Measurements from ENCODE around the gene SLCO1B1. TPM values are rescaled to one million over a fixed set of nuclear protein-coding genes. Genes with fewer than 3 reads are reported as not detected.
"Not testable (repeated sequence)": the region's sequence is repeated elsewhere in the genome, so short reads cannot be mapped to it uniquely, and the experiment has no call there.

SLCO1B1 gene, protein sequence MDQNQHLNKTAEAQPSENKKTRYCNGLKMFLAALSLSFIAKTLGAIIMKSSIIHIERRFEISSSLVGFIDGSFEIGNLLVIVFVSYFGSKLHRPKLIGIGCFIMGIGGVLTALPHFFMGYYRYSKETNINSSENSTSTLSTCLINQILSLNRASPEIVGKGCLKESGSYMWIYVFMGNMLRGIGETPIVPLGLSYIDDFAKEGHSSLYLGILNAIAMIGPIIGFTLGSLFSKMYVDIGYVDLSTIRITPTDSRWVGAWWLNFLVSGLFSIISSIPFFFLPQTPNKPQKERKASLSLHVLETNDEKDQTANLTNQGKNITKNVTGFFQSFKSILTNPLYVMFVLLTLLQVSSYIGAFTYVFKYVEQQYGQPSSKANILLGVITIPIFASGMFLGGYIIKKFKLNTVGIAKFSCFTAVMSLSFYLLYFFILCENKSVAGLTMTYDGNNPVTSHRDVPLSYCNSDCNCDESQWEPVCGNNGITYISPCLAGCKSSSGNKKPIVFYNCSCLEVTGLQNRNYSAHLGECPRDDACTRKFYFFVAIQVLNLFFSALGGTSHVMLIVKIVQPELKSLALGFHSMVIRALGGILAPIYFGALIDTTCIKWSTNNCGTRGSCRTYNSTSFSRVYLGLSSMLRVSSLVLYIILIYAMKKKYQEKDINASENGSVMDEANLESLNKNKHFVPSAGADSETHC
- not detected in 2 replicates for total RNA-seq

DNA sequence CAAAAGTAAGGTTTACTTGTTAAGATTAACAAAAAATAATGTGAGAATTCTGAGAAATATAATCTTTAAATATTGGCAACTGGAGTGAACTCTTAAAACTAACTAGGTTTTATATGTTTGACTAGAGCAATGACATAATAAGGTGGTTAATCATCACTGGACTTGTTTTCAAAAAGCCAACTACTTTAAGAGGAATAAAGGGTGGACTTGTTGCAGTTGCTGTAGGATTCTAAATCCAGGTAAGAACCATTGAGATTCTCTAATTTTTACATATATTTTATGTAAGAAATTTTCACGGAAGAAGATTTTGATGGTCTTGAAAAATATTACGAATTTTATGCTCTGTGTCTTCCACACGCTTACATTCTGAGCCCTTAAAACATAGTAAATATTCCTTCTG is at the start of gene SLCO1B1:
TSS of gene SLCO1B1 (plus strand) at position 197 of the 400 bp plus-strand sequence. CDS start 10,381 bp downstream, outside the sequence.
- intact Hi-C loops (cut with micrococcal nuclease) = no loop called here

DNA sequence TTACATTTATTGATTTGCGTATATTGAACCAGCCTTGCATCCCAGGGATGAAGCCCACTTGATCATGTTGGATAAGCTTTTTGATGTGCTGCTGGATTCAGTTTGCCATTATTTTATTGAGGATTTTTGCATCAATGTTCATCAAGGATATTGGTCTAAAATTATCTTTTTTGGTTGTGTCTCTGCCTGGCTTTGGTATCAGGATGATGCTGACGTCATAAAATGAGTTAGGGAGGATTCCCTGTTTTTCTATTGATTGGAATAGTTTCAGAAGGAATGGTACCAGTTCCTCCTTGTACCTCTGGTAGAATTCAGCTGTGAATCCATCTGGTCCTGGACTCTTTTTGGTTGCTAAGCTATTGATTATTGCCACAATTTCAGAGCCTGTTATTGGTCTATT is 46.2 kb upstream of the SLCO1B1 start:
- intact Hi-C loops (cut with micrococcal nuclease) = not testable (repeated sequence)

DNA sequence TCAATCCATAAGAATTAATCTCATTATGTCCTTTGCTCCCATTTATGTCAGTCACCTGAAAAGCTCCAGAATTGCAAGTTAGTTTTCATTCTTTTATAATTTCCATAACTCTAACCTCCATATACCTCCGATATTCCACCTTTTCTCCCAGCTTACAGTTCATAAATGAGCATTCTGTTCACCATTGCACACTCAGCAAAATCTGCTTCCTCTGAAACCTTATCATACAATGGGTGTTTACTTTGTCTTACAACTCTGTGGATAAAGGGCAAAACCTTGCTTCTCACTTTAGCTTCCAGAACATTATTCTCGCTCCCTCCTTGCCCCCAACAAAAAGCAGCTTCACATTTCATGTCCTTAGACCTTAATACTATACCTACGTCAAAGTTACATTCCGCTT is 19.3 kb upstream of the SLCO1B1 start:
- intact Hi-C loops (cut with micrococcal nuclease) = no loop called here

DNA sequence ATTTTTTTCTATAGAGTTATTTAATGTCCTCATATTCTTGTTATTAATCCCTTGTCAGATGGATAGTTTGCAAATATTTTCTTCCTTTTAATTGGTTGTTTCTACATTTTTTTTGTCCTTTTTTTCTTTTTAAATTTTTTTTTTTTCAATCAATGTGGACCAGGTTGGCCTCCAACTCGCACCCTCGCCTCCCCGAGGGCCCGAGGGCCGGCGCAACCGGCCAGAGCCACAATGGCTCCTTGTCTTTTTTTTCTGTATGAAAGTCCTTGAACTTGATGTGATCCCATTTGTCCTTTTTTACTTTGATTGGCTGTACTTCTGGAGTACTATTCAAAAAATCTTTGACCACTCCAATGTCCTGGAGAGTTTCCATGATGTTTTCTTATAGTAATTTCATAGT is 17.7 kb upstream of the SLCO1B1 start:
- intact Hi-C loops (cut with micrococcal nuclease) = no loop called here

DNA sequence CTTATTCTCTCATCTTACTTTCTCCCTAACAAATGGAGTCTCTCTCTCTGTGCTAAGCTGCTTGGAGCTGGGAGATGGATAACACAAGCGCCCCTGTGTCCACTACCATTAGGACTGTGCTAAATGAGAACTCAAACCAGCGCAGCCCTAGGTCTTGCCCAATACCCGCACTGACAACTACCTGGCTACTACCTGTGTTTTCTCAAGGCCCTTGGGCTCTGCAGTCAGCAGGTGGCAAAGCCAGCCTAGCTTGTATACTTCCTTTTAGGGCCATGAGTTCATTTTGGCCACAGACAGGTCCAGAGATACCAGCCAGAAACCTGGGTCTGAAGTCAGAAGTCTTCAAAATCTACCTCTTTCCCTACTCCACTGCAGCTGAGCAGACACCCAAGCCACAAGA is 13.0 kb upstream of the SLCO1B1 start:
- intact Hi-C loops (cut with micrococcal nuclease) = no loop called here

DNA sequence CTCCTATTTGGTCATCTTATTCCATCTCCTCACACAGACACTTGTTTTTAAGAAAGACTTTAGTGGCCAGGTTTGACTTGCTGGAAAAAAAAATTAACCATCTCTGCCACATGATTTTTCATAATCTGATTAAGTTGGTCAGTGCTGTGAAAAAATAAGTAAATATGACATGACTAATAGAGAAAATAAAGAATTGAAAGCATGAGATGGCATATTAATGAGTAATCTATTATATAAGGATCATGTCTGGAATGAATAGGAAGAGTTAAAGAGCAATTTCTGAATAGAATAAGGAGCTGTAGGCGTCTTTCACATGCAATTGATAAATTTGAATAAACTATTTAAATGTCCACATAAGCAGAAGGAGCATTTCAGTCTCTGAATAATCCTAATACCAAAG is 12.2 kb upstream of the SLCO1B1 start:
- intact Hi-C loops (cut with micrococcal nuclease) = no loop called here

DNA sequence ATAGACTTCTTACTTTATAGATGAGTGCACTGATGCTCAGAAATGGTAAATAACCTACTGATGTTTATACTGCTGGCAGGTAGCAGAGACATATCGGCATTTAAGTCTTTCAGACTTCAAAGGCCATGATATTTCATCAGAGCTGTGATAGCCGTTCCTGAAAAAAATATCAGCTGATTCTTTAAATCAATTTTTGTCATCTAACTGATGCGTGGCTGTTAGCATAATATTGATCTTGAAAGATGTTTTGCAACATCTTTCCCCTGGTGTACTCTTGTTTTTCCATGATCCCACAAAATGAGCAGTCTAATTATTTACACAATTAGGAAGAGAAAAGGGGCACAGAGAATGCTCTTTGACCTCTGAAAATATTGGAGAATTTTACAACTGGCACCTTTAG is 1.6 kb upstream of the SLCO1B1 start:
- intact Hi-C loops (cut with micrococcal nuclease) = no loop called here

DNA sequence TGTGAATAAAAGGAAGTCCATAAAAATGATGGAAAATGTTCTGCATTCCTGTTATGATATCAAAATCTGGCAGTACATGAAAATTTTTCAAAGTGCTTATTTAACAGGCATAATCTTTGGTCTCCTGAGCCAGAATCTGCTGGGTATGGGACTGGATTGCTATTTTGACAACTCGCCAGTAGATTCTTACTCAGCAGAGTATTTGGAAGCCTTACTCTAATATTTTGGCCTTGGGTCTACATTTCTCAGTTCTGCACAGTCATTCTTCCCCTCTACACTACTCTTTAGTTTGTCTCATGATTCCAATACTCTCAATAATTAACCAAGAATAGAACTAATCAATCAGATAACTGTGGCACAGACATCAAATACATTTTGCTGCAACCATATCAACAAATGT is 1.1 kb upstream of the SLCO1B1 start:
- intact Hi-C loops (cut with micrococcal nuclease) = no loop called here

DNA sequence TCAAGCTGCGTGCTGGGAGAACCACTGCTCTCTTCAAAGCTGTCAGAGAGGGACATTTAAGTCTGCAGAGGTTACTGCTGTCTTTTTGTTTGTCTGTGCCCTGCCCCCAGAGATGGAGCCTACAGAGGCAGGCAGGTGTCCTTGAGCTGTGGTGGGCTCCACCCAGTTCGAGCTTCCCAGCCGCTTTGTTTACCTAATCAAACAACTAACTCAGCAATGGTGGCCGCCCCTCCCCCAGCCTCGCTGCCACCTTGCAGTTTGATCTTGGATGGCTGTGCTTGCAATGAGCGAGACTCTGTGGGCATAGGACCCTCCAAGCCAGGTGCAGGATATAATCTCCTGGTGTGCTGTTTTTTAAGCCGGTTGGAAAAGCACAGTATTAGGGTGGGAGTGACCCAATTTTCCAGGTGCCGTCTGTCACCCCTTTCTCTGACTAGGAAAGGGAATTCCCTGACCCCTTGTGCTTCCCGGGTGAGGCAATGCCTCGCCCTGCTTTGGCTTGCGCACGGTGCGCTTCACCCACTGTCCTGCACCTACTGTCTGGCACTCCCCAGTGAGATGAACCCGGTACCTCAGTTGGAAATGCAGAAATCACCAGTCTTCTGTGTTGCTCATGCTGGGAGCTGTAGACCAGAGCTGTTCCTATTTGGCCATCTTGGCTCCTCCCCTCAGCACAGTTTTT is 6.5 kb downstream of the SLCO1B1 start:
- intact Hi-C loops (cut with micrococcal nuclease) = not testable (repeated sequence)

DNA sequence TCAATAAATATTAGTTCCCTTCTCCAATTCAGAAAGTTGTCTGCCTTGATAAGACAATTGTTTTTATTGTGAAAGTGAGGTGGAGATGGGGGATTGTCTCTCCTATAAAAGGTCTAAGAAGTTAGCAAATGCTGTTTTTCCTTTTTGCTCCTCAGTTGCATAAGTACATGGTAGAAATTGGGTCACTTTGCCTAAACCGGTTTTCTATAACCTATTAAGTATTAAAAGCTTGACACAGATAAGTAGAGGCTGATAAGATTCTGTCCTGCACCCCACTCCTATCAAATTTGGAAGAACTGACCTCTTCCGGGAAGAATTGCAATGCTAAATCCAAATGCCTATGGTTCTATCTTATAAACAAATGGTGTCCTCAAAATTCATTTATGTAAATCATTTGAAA is 7.0 kb downstream of the SLCO1B1 start:
- intact Hi-C loops (cut with micrococcal nuclease) = no loop called here

DNA sequence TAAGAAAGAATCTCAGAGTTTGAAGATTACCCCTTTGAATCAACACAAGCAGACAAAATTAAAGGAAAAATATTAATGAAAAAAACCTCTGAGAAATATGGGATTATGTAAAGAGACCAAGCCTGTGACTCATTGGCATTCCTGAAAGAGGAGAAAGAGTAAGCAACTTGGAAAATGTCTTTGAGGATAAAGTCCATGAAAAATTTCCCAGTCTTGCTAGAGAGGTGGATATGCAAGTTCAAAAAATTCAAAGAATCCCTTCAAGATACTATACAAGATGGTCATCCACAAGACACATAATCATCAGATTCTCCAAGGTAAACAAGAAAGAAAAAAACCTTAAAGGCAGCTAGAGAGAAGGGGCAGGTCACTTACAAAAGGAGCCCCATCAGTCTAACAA is 13.3 kb downstream of the SLCO1B1 start:
- intact Hi-C loops (cut with micrococcal nuclease) = no loop called here

DNA sequence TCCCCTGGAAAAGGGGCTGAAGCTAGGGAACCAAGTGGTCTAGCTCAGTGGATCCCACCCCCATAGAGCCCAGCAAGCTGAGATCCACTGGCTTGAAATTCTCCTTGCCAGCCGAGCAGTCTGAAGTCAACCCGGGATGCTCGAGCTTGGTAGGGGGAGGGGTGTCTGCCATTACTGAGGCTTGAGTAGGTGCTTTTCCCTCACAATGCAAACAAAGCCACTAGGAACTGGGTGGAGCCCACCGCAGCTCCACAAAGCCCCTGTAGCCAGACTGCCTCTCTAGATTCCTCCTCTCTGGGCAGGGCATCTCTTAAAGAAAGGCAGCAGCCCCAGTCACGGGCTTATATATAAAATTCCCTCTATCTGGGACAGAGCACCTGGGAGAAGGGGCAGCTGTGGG is 18.9 kb downstream of the SLCO1B1 start:
- intact Hi-C loops (cut with micrococcal nuclease) = not testable (repeated sequence)

DNA sequence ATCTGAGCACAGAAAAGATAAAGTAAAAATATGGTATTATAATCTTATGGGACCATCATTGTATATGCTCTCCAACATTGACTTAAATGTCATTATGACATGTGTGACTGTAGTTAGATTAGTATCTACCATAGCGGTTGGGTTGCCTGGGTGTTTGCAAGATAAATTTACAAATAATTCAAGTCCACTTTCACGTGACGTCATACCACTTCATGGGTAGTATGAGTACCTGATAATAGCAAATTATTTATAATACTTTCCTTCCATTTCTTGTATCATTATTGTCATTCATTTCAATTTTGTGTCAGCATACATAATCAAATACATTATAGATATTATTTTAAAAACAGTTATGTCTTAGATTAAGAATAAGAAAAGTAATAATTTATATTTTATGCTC is 20.2 kb downstream of the SLCO1B1 start:
- intact Hi-C loops (cut with micrococcal nuclease) = no loop called here

DNA sequence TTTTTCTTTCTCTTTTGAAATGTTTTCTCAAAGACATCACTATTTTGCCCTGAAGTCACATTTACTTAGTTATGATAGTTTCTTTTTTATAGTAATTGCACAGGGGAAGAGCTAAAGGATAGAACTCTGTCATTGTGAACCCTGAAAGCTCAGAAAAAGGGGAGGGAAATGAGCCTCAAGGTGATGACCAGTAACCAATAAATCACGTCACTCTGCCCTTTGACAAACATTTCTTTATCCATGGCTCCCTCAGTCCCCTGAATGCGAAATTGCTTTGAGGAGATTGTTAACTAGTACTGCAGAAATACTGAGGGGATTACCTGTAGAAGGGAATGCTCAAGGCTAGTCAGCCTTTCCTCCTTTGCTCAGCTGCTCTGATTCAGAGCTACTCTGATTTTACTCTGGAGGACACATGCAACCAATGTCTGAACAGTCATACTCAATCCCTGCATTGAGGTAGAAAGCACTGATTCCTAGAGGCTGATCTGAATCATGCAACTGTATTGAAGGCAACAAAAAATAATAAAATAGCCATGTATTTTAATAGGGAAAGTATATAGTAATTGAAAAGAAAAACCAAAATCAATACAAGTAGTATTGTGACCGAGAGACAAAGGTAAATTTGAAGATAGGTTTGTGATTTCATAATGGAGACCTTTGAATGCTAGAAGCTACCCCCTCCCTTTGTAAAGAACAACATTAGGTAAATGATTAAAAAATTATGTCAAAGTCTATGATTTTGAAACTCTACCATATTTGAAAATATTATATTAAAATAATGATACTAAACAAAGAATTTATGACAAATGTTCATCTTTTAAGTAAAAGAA is 24.7 kb downstream of the SLCO1B1 start:
- intact Hi-C loops (cut with micrococcal nuclease) = no loop called here

DNA sequence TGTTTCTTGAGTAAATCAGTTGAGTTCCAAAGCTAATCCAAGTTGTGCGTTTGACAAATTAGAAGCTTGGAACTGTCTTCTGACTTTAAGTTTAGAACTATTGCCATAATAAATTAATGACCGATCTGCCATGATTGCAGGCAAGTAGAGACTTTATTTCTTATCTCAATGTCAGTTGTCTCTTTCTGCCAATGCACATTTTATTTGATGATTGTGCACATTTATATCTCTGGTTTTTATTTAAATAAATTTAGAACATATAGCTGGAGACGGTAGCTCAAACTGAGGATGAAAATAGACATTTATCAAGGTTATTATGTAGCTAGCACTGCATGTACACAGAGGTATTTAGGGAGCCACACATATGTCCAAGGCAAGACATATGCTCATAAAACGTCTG is 34.1 kb downstream of the SLCO1B1 start:
- intact Hi-C loops (cut with micrococcal nuclease) = no loop called here

DNA sequence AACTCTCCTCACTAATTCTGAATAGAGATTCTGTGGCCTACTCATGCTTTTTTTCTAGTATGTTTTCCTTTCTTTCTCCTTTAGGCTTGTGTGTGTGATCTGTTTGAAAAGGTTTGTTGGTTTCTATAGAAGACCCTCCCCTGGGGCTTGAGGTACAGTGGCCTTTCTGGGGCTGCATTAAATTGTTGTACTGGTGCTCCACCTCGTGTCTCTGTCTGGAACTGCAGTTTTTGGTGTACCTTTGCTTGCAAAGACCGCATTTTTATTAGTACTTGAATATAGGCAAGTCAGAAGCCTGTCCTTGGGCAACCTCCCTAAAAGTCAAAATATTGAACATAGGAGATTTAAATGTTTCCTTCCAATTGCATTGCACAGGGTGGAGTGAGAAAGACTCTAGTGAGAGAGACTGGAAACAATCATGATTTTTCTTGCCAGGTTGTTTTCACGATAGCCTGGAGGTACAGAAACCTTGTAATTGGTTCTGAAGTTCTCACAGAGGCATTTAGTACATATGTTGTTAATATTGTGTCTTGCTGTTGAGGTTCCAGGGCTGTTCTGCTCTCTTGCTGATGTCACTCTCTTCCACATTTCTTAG is 39.0 kb downstream of the SLCO1B1 start:
- intact Hi-C loops (cut with micrococcal nuclease) = loop anchor here (1.0 kb wide), 4 partner anchors 220 to 1431 kb away; no protein-coding TSS in a partner anchor

DNA sequence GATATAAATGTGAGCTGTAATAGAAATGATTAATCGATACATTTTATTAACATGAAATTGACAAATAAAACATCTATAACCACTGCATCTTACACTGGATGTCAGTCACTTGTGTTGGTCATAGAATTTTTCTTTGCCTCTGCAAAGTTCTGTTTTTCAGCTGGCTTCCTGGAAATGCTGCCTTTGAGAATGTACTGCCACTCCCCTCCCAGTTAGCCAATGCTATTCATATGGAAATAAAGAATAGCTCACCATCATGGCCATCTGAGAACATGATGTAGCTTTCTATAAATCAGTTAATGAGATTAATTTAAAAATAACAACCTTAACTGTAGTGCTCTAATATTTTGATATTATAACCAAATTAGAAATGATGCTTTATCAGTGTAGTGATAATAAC is 41.1 kb downstream of the SLCO1B1 start:
- intact Hi-C loops (cut with micrococcal nuclease) = no loop called here

DNA sequence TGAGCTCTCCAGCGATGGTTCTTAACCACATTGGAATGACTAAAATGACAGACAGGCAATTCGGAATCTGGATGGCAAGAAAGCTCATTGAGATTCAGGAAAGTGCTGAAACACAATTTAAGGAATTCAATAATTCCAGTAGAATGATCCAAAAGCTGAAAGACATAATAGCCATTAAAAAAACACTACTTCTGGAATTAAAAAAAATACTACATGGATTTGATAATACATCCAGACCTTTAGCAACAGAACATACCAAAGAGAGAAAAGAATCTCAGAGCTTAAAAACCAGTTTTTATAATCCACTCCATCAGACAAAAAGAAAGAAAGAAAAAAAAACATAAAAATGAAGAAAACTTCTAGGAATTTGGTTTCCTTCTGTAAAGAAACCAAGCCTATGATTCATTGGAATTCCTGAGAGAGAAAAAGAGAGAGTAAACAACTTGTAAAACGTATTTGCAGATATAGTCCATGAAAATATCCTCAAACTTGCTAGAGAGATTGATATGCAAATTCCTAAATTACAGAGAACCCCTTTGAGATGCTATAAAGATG is 52.8 kb downstream of the SLCO1B1 start:
- intact Hi-C loops (cut with micrococcal nuclease) = no loop called here

DNA sequence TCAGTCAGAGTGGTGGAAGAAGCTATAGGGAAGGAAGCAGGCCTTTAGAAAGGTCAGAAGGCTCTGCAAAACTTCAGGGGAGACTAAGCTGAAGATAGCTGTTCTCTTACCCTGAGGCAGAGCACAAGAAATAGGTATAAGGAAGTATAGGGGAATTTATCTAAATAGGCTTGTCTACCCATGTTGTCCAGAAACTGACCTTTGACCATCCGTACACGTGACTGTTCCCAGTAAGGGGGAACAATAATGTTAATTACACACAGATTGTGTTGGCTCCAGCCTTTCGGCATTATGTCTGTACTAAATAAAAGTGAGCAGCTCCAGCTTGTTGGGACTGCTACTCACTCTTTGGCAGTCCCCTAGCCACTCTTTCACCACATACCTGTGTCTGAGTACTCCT is 59.0 kb downstream of the SLCO1B1 start:
- intact Hi-C loops (cut with micrococcal nuclease) = no loop called here

DNA sequence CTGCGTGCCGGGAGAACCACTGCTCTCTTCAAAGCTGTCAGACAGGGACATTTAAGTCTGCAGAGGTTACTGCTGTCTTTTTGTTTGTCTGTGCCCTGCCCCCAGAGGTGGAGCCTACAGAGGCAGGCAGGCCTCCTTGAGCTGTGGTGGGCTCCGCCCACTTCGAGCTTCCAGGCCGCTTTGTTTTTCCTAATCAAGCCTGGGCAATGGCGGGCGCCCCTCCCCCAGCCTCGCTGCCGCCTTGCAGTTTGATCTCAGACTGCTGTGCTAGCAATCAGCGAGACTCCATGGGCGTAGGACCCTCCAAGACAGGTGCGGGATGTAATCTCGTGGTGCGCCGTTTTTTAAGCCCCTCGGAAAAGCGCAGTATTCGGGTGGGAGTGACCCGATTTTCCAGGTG is 83.4 kb downstream of the SLCO1B1 start:
- intact Hi-C loops (cut with micrococcal nuclease) = not testable (repeated sequence)

DNA sequence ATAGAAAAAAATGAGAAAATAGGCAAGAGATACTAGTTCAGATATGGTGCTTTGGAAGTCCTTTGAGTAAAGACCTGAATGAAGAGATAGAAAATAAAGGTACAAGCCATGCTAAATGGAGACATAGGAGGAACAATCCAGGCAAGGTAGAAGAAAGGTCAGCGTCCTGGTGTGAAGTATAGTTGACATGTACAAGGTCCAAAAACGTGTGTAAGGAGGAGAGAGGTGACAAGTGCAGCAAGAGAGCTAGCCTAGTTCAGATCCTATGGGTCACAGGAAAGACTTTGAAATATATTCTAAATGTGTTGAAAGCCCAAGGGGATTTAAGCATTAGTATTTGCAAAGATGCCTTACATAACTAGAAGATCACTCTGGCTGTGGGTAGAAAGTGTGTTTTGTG is 88.2 kb downstream of the SLCO1B1 start:
- intact Hi-C loops (cut with micrococcal nuclease) = no loop called here

Data from T-helper 1 cell treated with Interleukin-12 subunit alpha and Interleukin-12 subunit beta and Interleukin-4 antibody, amounts not matched to agents 30 ng/mL and 1 ng/mL, for 36 hours (primary cell).